Sigmoid colon (tissue), 7 donors: ENCODE results near the gene LIMA1. TPM values are rescaled to one million over a fixed set of nuclear protein-coding genes. Genes with fewer than 3 reads are reported as not detected.
"Not testable (repeated sequence)": the region's sequence is repeated elsewhere in the genome, so short reads cannot be mapped to it uniquely, and the experiment has no call there.

ENCODE experiments used
- DNase-seq: peaks from one replicate; pipeline ENCODE4 v3.0.0-alpha.2; 2019
- H3K27ac ChIP-seq, 4 donors: fragments of 200-600 bp; sonication (generic); one replicate each; pipeline ENCODE4 v1.5.1; 2016 to 2019; ENCODE audit warnings: mild to moderate bottlenecking in 1 of 4
- H3K27me3 ChIP-seq, 3 donors: fragments of 200-600 bp; sonication (generic); one replicate each; pipeline ENCODE4 v1.5.1; 2019; ENCODE audit warnings: mild to moderate bottlenecking in 1 of 3
- H3K36me3 ChIP-seq, 4 donors: fragments of 200-600 bp; sonication (generic); one replicate each; pipeline ENCODE4 v1.5.1; 2016 to 2019
- H3K4me1 ChIP-seq, 4 donors: fragments of 200-600 bp; sonication (generic); one replicate each; pipeline ENCODE4 v1.5.1; 2017 to 2019
- H3K4me3 ChIP-seq, 4 donors: fragments of 200-600 bp; sonication (generic); one replicate each; pipeline ENCODE4 v1.5.1; 2017 to 2019; ENCODE audit warnings: mild to moderate bottlenecking in 2 of 4, moderate library complexity in 1 of 4
- H3K9me3 ChIP-seq, 4 donors: fragments of 200-600 bp in 3 of 4; sonication (generic) in 3 of 4; one replicate each; pipeline versions ENCODE4 v1.5.1 to v1.6.1; 2013 to 2019
- EP300 ChIP-seq, 4 donors: sonication (generic); formaldehyde crosslinking; IDR thresholded peaks; one replicate each; pipeline ENCODE4 v1.6.1; 2017; ENCODE audit warnings: antibody characterized with exemption in 4 of 4
- POLR2A ChIP-seq, 2 donors: fragments of 450-650 bp; IDR thresholded peaks; one replicate each; pipeline ENCODE4 v1.6.1; 2016; ENCODE audit warnings: antibody characterized with exemption in 2 of 2, mild to moderate bottlenecking in 2 of 2, moderate library complexity in 2 of 2
- POLR2AphosphoS5 ChIP-seq, 4 donors: sonication (generic); formaldehyde crosslinking; IDR thresholded peaks; one replicate each; pipeline ENCODE4 v1.6.1; 2017; ENCODE audit warnings: antibody characterized with exemption in 4 of 4
- WGBS, 2 donors: extraction: QIAGEN DNeasy Blood & Tissue Kit; methylation state at CpG; one replicate each; pipeline ENCODE4 v1.1.7; 2013; 5-methylcytosine and 5-hydroxymethylcytosine counted together
- intact Hi-C: fragments of 100-400 bp; cut with DNase I; formaldehyde crosslinking; loops from one replicate; pipeline ENCODE4 v1.15.1; 2023
- polyA plus RNA-seq, 3 donors: library from polyadenylated mRNA; stranded (reverse); fragments of 200-250 nt; gene quantifications; one replicate each; pipeline ENCODE4 v1.2.3, GENCODE V29; 2013
- total RNA-seq, 4 donors: library from RNA; depleted of rRNA; stranded (reverse); fragments of >200 nt; gene quantifications; one replicate each; pipeline ENCODE4 v1.1.0, GENCODE V29; 2016
- TF ChIP-seq, protein P1 (sequence below), 4 experiments: fragments of 450-650 bp in 3 of 4; fragments of 200-600 bp in 1 of 4; IDR thresholded peaks; one replicate each; pipeline ENCODE4 v1.5.1; 2016 to 2019; ENCODE audit warnings: antibody characterized with exemption in 4 of 4, mild to moderate bottlenecking in 3 of 4, moderate library complexity in 2 of 4
- donor health status: healthy with polysubstance abuse.
- donor health status: Bipolar disorder and iron deficiency.
- donor health status: healthy.

Gene LIMA1
- total and polyA plus RNA-seq, 7 donors: 39.7 to 181 (median 108) TPM

DNA sequence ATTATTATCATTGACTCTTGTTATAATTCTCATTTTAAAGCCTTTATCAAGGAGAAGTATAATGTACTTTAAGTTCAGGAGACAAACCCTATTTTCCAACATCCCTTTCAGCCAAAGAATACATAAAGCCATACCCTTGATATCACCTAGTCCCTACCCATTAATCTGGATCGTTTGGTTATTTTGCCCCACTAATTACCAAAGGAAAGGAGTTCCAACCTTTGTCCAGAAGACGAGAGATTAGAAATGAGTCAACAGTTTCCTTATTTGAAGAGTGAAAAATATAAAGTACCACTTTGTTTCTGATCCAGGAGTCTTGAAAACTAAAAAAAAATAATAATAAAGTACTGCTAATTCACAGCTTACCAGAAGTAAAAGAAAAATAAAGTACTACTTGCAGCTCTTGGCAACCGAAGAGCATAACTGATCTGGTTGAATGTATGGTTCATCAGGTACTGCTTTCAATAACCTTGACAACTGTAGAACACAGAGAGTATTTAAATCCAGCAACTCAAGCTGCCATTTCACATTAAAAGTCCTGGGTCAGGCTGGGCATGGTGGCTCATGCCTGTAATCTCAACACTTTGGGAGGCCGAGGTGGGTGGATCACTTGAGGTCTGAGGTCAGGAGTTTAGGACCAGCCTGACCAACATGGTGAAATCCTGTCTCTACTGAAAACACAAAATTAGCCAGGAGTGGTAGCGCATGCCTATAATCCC lies 33.7 kb downstream of the LIMA1 start:
- H3K27me3 ChIP-seq: no peaks in the 10 kb centered on the region
- H3K36me3 ChIP-seq: peaks cover 0 to 4% (median 0%) of the 10 kb centered on the region in 4 donors
- peaks cover 0 to 16% (median 10%) of the 10 kb centered on the region in 4 donors for H3K4me1 ChIP-seq
- 36 to 74% methylated on average over 5 of the region's 5 CpGs for WGBS, 2 donors
- no peaks in the 10 kb centered on the region for H3K9me3 ChIP-seq
- intact Hi-C loops: no loop called here
- H3K27ac ChIP-seq: no peak overlapping the region
- DNase-seq: no peak
- TF ChIP-seq, protein P1, sequence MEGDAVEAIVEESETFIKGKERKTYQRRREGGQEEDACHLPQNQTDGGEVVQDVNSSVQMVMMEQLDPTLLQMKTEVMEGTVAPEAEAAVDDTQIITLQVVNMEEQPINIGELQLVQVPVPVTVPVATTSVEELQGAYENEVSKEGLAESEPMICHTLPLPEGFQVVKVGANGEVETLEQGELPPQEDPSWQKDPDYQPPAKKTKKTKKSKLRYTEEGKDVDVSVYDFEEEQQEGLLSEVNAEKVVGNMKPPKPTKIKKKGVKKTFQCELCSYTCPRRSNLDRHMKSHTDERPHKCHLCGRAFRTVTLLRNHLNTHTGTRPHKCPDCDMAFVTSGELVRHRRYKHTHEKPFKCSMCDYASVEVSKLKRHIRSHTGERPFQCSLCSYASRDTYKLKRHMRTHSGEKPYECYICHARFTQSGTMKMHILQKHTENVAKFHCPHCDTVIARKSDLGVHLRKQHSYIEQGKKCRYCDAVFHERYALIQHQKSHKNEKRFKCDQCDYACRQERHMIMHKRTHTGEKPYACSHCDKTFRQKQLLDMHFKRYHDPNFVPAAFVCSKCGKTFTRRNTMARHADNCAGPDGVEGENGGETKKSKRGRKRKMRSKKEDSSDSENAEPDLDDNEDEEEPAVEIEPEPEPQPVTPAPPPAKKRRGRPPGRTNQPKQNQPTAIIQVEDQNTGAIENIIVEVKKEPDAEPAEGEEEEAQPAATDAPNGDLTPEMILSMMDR (IDR thresholded peaks at IDR 0.05): no peak
- no peak for TF ChIP-seq EP300 (IDR thresholded peaks at IDR 0.05)
- no peak for TF ChIP-seq POLR2AphosphoS5 (IDR thresholded peaks at IDR 0.05)
- no peak for TF ChIP-seq POLR2A (IDR thresholded peaks at IDR 0.05)
- no peak overlapping the region for H3K4me3 ChIP-seq

DNA sequence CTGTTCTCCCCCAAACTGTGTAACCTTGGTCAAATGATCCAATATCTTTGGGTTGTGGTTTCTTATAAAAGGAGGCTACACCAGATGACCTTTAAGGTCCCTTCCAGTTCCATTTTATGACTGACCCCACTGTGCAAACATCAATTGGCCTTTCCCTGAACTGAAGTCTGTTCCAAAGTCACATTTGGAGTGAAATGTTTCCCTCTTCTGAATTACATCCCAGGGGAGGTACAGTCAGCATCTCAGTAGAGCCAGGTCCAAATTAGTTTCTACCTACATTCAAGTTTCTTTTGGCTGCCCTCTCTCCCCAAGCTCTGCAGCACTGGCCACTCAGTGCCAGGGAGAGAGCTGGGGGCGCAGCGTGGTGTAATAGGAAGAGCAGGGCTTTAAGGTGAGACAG lies 34.4 kb downstream of the LIMA1 start:
- whole genome bisulfite sequencing, 2 donors: 87 to 91% methylated on average over 2 of the region's 2 CpGs
- intact Hi-C loops: no loop called here

DNA sequence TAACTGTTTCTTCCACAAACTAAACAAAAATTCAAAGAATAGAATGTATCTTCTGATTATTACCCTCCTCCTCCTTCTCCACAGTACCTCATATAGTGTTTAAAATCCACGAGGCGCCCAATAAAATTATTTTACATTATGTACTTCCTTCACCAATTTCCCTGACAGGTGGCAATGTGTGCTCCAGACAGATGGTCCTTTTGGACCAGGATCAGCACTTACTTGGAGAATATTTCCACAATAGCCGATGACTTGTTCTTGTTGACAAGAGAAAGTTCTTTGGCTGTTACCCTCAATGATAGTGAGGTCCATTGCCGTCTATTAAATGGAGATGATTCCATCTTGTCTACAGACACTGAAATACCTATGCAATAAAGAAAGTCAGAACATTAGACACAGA lies 34.9 kb downstream of the LIMA1 start:
- H3K4me3 ChIP-seq: no peak overlapping the region
- peaks cover 0 to 15% (median 9%) of the 10 kb centered on the region in 4 donors for H3K4me1 ChIP-seq
- H3K9me3 ChIP-seq: no peaks in the 10 kb centered on the region
- DNase-seq: no peak
- no peaks in the 10 kb centered on the region for H3K27me3 ChIP-seq
- intact Hi-C loops: no loop called here
- TF ChIP-seq POLR2AphosphoS5 (IDR thresholded peaks at IDR 0.05) (no peak), EP300 (IDR thresholded peaks at IDR 0.05) (no peak)
- TF ChIP-seq, protein P1 (IDR thresholded peaks at IDR 0.05): no peak
- H3K36me3 ChIP-seq: peaks cover 0 to 4% (median 0%) of the 10 kb centered on the region in 4 donors
- no peak overlapping the region for H3K27ac ChIP-seq
- 31 to 78% methylated on average over 4 of the region's 4 CpGs for WGBS, 2 donors

More for the DNA sequence above, 34.4 kb downstream of the LIMA1 start:
- H3K36me3 ChIP-seq: peaks cover 0 to 4% (median 0%) of the 10 kb centered on the region in 4 donors
- DNase-seq: no peak
- H3K4me1 ChIP-seq: peaks cover 0 to 12% (median 9%) of the 10 kb centered on the region in 4 donors
- no peak overlapping the region for H3K27ac ChIP-seq
- H3K9me3 ChIP-seq: no peaks in the 10 kb centered on the region
- H3K4me3 ChIP-seq: no peak overlapping the region
- no peaks in the 10 kb centered on the region for H3K27me3 ChIP-seq
- no peak for TF ChIP-seq POLR2A (IDR thresholded peaks at IDR 0.05)
- TF ChIP-seq EP300 (IDR thresholded peaks at IDR 0.05): no peak
- no peak for TF ChIP-seq POLR2AphosphoS5 (IDR thresholded peaks at IDR 0.05)
- TF ChIP-seq, protein P1 (IDR thresholded peaks at IDR 0.05): no peak

DNA sequence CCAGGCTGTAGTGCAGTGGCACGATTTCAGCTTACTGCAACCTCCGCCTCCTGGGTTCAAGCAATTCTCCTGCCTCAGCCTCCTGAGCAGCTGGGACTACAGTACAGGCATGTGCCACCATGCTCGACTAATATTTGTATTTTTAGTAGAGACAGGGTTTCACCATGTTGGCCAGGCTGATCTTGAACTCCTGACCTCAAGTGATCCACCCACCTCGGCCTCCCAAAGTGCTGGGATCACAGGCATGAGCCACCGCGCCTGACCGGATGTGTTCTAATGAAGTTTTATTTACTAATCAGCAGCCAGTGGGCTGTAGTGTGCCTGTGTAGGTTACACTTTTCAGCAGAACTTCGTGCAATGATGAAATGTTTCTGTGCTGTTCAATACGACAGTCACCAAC lies 35.7 kb downstream of the LIMA1 start:
- peak overlapping the region; percentile 28 to 74 (median 72) for H3K27ac ChIP-seq
- WGBS, 2 donors: 39 to 80% methylated on average over 9 of the region's 9 CpGs
- H3K27me3 ChIP-seq, intact Hi-C loops, DNase-seq, H3K9me3 ChIP-seq, H3K4me3 ChIP-seq, H3K36me3 ChIP-seq: not testable (repeated sequence)
- peaks cover 0 to 23% (median 13%) of the 10 kb centered on the region in 4 donors for H3K4me1 ChIP-seq

DNA sequence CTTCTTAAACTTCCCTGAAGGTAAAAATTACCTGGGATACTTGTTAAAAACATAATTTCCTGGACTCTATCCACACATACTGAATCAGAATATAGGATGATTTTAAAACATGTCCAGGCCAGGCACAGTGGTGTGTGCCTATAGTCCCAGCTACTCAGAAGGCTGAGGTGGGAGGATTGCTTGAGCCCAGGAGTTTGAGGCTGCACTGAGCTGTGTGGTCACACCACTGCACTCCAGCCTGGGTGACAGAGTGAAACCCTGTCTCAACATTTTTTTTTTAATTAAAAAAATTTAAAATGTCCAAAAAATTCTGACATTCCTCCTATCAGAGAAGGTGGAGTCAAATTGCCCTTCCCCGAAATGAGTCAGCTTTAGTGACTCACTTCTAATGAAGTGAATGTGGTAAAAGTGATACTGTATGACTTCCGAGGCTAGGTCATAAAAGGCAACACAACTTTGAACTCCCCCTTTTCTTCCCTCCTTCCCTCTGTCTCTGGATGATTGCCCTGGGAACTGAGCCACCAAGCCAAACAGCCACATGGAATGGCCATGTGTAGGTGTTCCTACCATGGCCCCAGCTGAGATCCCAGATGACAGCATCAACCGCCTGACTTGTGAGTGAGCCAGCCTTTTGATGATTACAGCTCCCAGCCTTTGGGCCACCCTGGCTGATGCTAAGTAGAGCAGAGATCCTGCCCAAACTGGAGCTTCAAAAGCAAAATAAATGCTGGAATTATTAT lies 36.3 kb downstream of the LIMA1 start:
- peak; percentile 89 for DNase-seq
- Histone ChIP-seq H3K36me3 (peaks cover 0 to 4% (median 0%) of the 10 kb centered on the region in 4 donors), H3K27ac (peak overlapping the region; percentile 28 to 74 (median 72)), H3K9me3 (no peaks in the 10 kb centered on the region), H3K27me3 (no peaks in the 10 kb centered on the region), H3K4me3 (no peak overlapping the region), H3K4me1 (peaks cover 0 to 29% (median 19%) of the 10 kb centered on the region in 4 donors)
- 5 to 46% methylated on average over 3 of the region's 3 CpGs for WGBS, 2 donors
- peak in 3 of 4 donors; percentile 33 to 67 (median 40) for TF ChIP-seq POLR2AphosphoS5 (IDR thresholded peaks at IDR 0.05)
- TF ChIP-seq, protein P1 (IDR thresholded peaks at IDR 0.05): no peak
- peak in 1 of 4 donors; percentile 40 for TF ChIP-seq EP300 (IDR thresholded peaks at IDR 0.05)
- intact Hi-C loops: no loop called here
